HS-5 (cell line): ENCODE results near the gene RASGRF1.

Source experiments
- DNase-seq: peaks from one replicate; pipeline ENCODE4 v3.0.0-alpha.2; 2012; ENCODE audit warnings: low read depth

The RASGRF1 gene

DNA sequence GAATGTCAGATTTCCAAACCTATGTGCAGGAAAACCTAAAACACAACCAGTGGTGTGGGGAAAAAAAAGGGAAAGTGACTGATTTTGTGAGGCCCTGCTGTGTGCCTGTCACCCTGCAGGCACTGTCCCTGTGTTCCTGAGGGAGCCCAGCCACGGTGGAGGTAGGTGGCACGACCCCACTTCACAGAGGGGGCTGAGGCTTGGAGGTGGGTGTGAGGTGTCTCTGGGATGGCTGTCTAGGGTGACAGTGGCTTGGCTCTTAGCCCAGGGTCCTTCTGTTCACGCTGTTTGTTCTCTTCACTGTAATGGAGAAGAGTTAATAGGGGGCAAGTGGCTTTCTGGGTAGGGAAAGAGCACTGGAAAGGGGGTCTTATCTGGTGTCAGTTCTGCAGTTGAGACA lies 22.6 kb downstream of the RASGRF1 start:
- no peak for DNase-seq

DNA sequence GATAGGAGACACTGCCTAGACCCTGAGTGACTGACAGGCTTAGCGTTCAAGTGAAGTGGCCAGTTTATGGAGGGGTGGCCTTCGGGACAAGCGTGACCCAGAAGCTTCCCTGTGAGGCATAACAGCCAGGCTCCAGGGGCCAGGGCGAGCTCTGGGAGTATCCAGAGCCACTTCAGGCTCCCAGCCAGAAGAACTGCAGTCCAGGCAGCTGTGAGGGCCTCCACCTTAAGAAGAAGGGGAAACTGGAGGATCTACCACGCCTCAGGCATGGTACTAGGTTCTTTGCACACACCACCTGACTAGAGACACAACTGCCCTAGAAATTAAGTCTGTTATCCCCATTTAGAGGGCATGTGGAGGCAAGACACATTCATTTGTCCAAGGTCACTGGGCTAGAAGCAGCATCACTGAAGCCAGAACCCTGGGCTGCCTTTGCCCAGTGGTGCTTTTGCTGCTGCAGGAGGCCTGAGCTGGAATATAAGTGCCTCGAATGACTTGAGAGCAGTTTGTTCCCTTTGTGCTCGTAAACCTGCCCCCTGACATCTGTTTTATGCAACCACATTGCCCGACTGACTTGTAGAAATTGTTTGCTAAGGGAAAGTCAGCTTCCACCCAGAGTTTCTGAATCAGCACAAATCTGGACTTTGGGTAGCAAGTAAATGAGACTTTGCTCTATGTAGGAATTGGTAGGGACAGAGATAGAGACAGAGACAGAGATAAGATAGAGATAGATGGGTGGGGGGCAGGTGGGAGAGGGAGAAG lies 23.3 kb downstream of the RASGRF1 start:
- DNase-seq, result no peak

DNA sequence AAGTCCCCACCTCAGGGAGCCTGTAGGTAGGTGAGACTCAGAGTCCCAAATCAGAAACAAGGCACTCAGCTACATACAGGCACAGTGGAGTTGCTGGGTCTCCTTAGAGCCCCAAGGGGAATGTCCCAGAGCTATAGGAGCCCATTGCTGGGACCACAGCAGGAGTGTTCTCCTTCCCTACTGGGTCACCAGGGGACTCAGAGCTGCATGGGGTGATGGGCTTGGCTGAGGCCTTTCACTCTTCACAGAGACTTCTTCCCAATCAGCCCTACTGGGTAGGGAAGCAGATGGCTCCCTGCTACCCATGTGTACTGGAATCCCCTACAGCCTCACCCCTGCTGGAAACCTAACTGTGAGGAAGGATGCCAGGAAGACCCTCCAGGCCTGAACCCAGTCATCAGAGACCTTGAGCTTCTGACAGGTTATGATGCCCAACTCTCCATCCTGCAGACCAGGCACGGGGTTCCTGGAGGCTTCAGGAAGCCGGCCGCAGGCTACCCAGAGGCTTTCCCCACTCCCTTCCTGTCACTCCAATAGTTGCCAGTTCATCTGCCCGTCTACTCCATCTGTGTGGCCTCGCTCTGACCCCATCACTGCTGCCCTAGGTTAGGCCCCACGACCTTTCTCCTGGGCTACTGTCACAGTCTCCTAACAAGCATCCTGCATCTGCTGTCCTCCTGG lies 24.0 kb downstream of the RASGRF1 start:
- no peak for DNase-seq

DNA sequence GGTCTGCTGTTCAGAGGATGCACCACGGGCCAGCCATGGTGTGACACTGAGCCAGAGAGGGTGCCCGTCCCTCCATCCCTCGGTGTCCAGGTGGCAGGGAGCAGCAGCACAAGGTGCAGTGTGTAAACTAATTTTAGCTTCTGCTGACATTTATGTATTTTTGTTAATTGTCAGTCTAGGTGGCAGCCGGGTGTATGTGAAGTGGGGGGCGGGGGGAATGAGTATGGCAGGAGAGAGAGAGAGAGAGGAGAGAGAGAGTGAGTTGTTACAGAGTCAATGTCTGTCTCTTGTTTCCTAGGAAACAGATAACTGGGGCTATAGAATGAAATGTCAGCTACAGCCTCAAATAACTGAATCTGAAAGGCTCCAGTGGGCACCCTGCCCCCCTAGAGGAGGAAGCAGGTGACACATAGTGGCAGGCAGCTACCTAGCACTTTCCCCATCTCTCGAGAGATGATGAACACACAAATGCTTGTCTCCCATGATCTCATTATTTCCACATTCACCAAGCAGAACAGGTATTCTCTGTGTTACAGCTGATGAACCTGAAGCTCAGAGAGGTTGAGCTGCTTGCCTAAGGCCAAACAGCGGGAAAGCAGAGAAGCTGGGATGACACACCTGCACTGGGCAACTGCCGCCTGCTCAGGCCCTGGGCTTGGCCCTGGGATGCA lies 24.7 kb downstream of the RASGRF1 start:
- DNase-seq, result no peak

DNA sequence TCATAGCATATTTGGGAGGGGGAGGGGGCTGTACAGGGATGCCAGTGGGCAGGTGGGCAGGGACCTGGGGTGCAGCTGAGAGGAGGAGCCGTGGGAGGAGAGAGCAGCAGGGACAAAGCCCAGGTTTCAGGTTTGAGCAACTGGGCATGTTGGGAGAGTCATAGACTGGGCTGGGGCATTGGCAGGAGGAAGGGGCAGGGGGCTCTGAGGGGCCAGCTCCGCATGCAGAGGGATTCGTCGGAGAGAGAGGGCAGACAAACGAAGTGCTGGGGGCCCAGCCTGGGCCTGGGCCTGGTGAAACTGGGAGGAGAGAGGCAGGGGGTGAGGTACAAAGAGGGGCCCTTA lies 25.2 kb downstream of the RASGRF1 start:
- no peak for DNase-seq

DNA sequence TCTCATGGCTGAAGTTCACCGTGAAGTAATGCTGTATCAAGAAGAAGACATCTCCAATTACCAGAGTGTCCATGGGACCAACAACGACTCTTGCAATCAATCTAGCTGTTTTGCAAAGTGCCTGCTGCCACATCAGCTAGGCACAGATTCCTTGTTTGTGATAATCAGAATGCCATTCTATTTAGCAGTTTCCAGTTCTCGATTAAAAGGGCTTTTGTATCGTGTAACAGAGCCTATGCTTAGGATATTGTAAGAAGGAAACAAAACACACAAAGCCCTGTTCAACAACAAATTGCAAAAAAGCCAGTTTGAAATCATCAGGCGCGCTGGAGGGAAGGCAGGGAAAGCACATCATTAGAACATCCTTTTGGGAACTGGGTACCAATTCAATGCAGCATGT lies 26.1 kb downstream of the RASGRF1 start:
- no peak for DNase-seq

DNA sequence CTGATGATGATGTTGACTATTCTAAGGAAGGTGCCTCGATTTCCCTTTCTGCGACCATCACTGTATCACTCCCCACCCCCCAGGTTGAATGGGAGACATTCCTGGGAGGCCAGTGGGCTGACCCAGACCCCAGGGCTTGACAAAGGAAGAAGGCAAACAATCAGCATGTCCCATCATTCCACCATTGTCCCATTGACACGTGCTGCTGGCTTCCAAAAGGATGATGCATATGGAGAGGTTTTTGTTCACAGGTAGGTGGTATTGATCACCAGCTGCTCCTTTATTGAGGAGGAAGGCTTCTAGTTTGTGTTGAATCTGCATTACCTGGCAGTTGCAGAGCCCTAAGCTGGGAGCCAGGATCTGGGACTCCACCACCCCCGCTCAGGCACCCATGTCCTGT lies 30.4 kb downstream of the RASGRF1 start:
- DNase-seq, result no peak

DNA sequence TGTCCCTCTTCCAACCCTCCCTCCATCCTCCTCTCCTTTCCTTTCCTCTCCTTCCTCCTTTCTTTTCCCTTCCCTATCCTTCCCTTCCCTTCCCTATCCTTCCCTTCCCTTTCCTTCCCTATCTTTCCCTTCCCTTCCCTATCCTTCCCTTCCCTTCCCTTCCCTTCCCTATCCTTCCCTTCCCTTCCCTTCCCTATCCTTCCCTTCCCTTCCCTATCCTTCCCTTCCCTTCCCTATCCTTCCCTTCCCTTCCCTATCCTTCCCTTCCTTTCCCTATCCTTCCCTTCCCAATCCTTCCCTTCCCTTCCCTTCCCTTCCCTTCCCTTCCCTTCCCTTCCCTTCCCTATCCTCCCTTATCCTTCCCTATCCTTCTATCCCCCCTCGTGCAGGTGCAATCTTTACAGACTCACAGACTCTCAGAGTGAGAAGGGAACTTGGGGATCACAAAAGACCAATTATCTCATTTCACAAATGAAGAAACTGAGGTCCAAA lies 31.5 kb downstream of the RASGRF1 start:
- DNase-seq, result no peak

DNA sequence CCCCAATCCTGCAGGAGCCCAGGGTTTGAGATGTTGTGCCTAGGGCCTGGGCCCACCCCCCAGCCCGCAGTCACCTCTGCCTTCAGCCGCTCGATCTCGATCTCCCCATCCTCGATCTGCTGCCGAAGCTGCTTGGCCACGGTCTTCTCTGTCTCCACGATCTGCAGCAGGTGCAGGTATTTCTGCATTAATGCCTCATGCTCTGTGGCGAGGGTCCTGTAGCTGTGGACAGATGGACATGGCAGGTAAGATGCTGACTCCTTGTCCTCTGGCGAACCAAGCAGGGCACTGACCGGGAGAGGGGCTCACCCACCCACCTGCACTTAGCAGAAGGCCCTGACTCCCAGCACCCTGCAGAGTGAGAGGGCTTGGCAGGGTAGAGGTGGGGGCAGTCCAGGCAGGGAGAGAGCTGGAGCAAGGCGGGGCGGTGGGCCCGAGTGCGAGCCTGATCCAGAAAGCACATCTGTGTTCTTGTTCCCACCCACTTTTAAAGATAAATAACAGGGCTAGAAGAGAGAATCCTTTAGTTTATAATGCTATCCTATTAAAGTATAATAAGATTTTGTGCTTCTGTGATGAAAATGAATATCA lies 32.2 kb downstream of the RASGRF1 start:
- no peak for DNase-seq

DNA sequence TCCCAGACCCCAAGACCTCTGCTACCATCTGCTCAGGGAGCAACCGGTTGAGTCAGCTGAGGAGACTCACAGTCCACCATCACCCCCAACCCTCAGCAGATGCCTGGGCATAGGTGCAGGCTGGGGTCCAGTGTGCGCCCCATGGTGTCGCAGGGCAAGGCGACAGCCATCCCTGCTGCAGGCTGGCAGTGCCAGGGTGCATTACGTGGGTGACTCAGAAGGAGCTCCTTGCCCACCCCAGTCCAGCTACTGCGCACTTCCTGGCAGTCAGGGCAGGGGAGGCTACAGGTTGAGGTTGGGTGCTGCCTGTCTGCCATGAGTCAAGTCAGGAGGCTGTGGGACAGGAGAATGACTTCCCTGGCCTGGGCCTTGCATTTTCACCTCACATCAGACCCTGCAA lies 33.5 kb downstream of the RASGRF1 start:
- no peak for DNase-seq

DNA sequence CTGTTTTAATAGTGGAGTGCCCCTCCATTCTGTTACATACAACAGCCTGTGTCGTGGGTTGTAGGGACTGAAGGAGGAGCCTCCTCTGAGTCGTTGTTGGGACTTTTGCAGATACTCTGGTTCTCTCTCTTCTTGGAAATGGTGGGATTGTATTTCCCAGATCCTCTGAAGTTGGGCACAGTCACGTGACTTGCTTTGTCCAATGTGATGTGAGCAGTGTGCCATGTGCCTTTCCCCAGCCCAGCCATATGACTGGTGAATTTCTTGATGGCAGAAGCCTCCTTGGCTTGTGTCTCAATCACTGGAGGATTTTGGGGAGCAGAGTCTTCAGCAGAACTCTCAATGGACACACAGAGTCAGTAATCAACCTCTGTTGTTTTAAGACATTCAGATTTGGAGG lies 36.2 kb downstream of the RASGRF1 start:
- DNase-seq, result no peak

DNA sequence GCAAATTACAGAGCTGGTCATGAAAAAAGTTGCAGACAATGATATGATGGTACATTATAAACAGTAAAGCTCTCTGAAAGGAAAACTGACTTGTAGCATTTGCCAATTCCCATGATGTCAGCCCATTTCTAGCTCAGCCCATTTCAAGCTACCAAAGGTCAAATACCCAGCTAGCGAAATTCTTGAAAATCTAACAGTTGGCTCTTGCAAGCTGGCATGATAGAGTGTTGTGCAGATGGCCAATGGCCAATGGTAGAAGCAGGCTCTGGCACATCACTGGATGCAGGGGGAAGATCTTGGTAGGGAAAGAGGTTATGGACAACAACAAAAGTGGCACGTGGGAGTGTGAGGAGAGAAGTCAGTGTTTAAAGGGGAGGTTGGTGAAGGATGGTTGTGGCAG lies 36.7 kb downstream of the RASGRF1 start:
- no peak for DNase-seq

DNA sequence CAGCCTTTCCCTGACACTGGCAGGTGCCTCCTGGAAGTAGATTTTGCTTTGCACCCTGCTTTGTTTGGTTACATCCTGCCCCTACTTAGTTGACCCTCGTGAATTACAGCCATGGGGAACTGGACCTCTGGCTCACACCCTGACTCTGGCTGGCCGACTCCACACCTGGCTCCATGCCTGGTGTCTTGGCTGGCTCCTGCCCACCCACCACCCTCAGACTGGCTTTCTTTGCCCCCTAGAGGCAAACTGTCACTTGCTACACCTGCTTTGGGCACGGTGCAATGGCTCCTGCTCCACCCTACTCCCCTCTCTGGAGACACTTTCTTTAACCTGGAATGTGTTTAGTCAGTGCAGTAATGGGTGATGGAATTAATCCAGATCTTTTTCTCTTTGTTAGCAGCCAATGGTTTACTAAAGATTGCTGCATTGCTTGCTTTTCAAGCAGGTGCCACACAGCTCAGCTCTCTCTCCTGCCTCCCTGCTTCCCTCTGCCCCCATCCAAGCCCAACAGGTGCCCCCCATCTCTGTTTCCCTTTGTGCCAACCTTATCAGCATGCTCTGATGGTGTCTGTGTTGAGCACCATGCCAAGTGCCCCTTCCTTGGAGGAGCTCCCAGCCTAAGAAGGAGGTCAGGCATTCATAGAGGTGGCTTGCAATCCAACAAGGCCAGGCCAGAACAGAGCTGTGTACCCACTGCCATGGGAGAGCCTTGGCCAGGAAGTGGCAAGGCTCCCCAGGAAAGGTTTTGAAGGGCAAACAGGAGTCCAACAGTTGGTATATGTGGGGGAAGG lies 38.4 kb downstream of the RASGRF1 start:
- no peak for DNase-seq

DNA sequence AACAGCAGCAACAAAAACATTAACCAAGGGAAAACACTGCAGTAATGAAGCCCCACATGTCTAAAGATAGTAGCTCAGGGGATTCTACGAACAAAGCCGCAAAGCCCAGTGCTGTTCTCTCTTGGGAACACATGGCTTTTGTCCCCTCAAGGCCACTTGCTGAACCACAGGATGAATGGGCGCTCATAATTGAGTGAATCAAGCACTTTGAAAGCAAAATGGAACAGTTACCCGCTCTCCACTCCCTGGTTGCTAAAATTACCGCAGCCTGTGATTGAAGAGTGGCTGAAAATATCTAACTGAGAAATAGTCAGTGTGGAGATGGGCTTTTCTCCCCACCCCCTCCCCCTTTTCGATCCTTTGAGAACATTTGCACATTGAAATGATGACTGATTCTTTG lies 39.6 kb downstream of the RASGRF1 start:
- DNase-seq, result no peak

DNA sequence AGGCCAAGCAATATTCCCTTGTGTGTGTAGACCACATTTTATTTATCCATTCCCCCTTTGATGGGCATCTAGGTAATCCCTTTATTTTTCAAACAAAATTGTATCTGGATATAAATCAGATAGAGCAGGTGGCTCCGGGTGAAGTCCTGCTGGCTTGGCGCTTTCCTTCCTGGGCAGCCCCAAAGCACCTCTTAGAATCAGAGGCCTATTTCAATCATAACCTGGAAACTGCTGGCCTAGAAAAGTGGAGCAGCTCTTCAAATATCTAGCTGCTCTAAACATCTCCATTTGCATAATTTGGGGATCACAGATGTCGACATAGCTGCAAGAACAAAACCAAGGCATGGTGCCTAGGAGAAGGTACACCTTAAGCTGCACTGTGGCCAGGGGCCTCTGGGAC lies 40.2 kb downstream of the RASGRF1 start:
- DNase-seq, result no peak

DNA sequence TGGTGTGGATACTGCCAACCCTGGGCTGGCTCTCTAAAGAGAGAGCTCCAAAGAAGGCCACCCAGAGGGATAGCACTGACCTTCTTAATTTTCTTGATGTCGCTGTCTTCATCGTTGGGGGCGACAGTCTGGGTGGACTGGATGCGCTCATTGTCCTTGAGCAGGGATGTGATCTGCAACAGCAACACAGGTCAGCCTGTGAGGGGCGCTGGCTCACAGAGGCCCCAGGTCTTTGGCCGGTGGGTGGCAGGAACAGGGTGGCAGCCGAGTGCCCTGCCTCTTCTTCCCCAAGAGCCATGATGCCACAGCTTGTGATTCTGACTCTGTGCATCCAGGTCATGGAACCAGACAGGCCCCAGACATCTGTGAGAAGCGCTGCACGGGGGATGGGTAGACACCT lies 41.2 kb downstream of the RASGRF1 start:
- DNase-seq, result no peak

DNA sequence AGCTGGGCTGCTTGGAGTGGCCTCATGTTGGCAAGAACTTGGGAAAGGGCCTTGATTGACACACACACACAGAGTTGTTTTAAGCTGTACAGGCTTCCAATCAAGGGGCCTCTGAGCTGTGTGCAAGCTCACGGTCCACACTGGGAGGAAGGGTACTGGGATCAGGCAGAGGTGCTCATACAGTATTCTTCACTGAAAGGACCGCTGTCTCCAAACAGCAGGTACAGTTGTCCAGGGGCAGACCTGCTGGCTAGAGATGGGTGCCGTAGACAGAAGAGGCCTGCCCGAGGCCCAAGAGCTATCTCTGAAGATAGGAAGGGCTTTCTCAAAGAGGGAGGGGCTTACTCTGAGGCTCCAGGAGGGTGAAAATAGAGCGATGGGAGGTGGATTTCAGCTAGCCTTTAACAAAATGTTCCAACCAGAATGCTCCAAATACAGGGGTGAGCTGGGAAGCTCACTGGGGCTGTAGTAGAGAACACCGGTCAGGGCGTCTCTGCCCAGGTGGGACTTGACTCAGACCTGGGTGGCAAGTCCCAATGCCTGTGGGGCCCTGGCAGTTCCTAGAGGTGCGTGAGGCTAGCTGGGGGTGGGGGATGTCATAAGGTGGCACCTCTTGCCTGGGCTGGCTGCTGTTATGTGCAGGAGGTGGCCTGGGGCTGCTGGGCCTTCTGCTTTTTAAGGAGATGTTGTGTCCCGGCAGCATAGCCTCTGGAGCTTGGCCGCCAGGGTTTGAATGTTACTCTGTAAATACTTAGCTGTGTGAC lies 42.7 kb downstream of the RASGRF1 start:
- no peak for DNase-seq

DNA sequence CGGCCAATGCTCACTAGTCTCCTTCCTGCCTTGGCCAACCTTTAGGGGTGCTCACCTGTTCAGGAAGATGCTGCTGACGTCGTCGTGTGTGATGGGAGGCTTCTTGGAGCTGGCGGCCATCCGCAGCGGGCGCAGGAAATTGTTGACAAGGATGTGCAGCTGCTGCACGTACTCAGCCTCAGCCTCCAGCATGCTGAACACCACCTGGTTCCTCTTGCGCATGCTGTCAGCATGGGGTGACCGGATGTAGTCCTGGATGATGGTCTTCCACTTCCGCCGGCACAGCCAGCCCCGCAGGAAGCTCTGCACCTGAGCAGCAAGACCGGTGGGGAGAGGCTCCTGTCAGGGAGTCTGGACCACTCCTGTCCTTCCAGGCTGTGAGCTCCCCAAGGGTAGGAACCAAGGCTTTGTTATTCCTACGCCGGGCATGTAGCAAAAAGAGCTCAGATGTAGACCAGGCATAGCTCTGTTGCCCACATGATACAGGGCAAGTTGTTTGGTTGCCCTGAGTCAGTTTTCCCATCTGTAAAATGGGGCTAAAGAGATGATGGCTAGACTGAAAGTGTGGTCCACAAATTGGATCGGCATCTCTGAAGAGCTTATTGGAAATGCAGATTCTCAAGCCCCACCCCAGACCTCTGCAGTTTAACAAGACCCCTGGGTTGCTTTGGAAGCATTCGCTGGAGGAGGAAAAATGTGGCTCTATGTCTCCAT lies 43.7 kb downstream of the RASGRF1 start:
- DNase-seq, result no peak

DNA sequence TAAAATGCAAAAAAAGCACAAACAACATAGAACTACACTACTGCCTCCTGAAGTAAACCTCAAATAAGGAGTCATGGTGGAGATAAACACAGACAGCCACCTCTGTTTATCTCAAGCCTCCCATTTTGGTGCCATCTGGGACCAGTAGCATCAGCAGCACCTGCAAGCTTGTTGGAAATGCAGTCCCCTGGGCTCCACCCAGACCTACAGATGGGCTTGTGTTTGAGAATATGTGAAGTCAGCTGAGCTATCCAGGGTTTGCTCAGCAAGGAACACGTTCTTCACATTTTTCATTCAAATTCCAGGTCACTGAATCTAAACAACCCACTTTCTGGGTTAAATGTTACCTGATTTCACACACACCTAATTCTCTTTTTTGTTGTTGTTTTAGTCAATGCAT lies 45.5 kb downstream of the RASGRF1 start:
- DNase-seq, result no peak

DNA sequence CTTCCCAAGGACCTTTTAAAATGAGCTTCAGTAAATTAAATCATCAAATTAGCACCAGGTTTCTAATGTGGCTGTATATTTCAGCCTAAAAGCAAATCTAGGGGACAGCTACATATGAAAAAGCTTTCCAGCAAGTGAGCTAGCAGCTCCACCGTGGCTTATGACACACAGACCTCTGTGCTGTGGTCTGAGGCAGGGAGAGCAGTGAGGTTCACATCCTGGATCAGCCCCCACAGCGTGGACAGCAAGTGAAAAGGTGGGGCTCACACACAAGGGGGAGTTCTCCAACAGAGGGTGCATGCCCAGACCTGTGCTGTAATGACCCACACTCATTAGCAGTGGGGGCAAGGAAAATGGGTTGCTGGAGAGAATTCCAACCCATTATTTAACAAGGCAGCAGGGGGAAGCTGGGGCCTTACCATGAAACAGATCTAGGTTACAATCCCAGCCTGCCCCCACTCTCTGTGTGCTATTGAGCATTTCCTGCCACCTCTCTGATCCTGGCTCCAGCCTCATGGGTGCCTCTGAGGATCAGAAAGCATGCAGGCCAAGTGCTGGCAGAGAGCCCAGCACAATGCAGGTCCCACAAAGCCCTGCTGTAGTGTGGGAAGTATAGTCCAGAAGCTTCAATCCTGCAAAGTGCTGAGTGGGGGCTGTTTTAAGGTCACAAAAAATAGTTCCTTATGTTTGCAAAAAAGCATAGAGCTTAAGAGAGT lies 48.2 kb downstream of the RASGRF1 start:
- DNase-seq, result no peak
